Activated T-helper 17 cell treated with anti-CD3 and anti-CD28 coated beads, Interleukin-2, amount 50 U/mL, for 72 hours (primary cell): ENCODE measurements around the gene SEZ6L2. TPM values are rescaled to one million over a fixed set of nuclear protein-coding genes. Genes with fewer than 3 reads are reported as not detected.
"Not testable (repeated sequence)": the region's sequence is repeated elsewhere in the genome, so short reads cannot be mapped to it uniquely, and the experiment has no call there.

Source experiments
- ATAC-seq: fragments of 150-1000 bp; cut with Tn5 transposase; replicated peaks from 2 replicates; pipeline ENCODE4 v1.10.0; 2021; ENCODE audit warnings: mild to moderate bottlenecking, moderate library complexity
- H3K27ac Mint-ChIP-seq: one replicate; pipeline ENCODE4 v1.8.0; 2022; ENCODE audit warnings: mixed read lengths
- H3K27me3 Mint-ChIP-seq: one replicate; pipeline ENCODE4 v1.8.0; 2022; ENCODE audit warnings: mixed read lengths
- H3K36me3 Mint-ChIP-seq: one replicate; pipeline ENCODE4 v1.8.0; 2022; ENCODE audit warnings: low read depth, mild to moderate bottlenecking, mixed read lengths
- H3K4me1 Mint-ChIP-seq: one replicate; pipeline ENCODE4 v1.8.0; 2022; ENCODE audit warnings: mixed read lengths
- H3K4me3 Mint-ChIP-seq: one replicate; pipeline ENCODE4 v1.8.0; 2022; ENCODE audit warnings: mild to moderate bottlenecking, mixed read lengths
- H3K9me3 Mint-ChIP-seq: one replicate; pipeline ENCODE4 v1.8.0; 2022; ENCODE audit warnings: mixed read lengths
- total RNA-seq, 2 donors: library from RNA; stranded (reverse); gene quantifications; one replicate each; pipeline ENCODE4 v1.2.3, GENCODE V29; 2022

SEZ6L2 gene
- total RNA-seq, 2 donors from 2014 or later, result 0.56 TPM; not detected in 1

DNA sequence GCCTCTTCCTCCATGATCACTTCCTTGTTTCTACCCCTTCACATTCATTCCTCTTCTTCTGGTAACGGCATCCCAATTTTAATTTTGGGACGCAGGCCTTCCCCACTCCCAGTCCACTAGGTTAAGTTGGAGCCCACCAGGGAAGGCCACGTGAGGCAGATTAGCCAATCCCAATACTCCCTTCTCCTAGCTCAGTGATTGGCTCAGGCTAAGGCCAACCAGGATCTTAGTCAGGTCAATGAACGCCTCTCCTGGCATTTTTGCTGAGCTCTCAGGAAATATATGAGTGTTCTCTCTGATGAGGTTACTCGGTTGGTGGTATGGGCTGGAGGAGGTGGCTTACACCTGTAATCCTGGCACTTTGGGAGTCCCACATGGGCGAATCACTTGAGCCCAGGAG is 15.4 kb downstream of the SEZ6L2 start:
- H3K27ac Mint-ChIP-seq, result no peak overlapping the region
- H3K36me3 Mint-ChIP-seq, result no peaks in the 10 kb centered on the region
- no peaks in the 10 kb centered on the region for H3K9me3 Mint-ChIP-seq
- ATAC-seq, result no peak
- no peaks in the 10 kb centered on the region for H3K4me1 Mint-ChIP-seq
- no peak overlapping the region for H3K4me3 Mint-ChIP-seq
- H3K27me3 Mint-ChIP-seq, result peaks cover 19% of the 10 kb centered on the region

GRCh38 chr16:29881050-29881449 is 18.3 kb downstream of the SEZ6L2 start:
- H3K9me3 Mint-ChIP-seq, result no peaks in the 10 kb centered on the region
- no peak overlapping the region for H3K4me3 Mint-ChIP-seq
- no peaks in the 10 kb centered on the region for H3K36me3 Mint-ChIP-seq
- no peak for ATAC-seq
- H3K4me1 Mint-ChIP-seq, result peaks cover 8% of the 10 kb centered on the region
- H3K27me3 Mint-ChIP-seq, result peaks cover 27% of the 10 kb centered on the region
- H3K27ac Mint-ChIP-seq, result no peak overlapping the region

GRCh38 chr16:29878172-29878571 is 21.2 kb downstream of the SEZ6L2 start:
- Mint-ChIP-seq H3K4me3 (peak overlapping the region; percentile 57), H3K4me1 (peaks cover 11% of the 10 kb centered on the region), H3K27me3 (peaks cover 21% of the 10 kb centered on the region), H3K27ac (no peak overlapping the region), H3K9me3 (no peaks in the 10 kb centered on the region), H3K36me3 (no peaks in the 10 kb centered on the region)
- no peak for ATAC-seq

GRCh38 chr16:29877266-29877961 is 21.9 kb downstream of the SEZ6L2 start:
- Mint-ChIP-seq H3K4me3 (peak overlapping the region; percentile 57), H3K27ac (no peak overlapping the region), H3K36me3 (no peaks in the 10 kb centered on the region), H3K27me3 (peaks cover 17% of the 10 kb centered on the region), H3K4me1 (peaks cover 11% of the 10 kb centered on the region), H3K9me3 (no peaks in the 10 kb centered on the region)
- ATAC-seq, result peak; percentile 92

GRCh38 chr16:29876594-29877249 is 22.6 kb downstream of the SEZ6L2 start:
- H3K9me3 Mint-ChIP-seq, result no peaks in the 10 kb centered on the region
- ATAC-seq, result peak; percentile 46
- peak overlapping the region; percentile 57 for H3K4me3 Mint-ChIP-seq
- H3K27me3 Mint-ChIP-seq, result peaks cover 17% of the 10 kb centered on the region
- no peak overlapping the region for H3K27ac Mint-ChIP-seq
- H3K36me3 Mint-ChIP-seq, result no peaks in the 10 kb centered on the region
- H3K4me1 Mint-ChIP-seq, result peaks cover 11% of the 10 kb centered on the region

- H3K9me3 Mint-ChIP-seq, result no peaks in the 10 kb centered on the region
- peaks cover 11% of the 10 kb centered on the region for H3K4me1 Mint-ChIP-seq
- no peaks in the 10 kb centered on the region for H3K36me3 Mint-ChIP-seq
- H3K27me3 Mint-ChIP-seq, result peaks cover 17% of the 10 kb centered on the region
- H3K27ac Mint-ChIP-seq, result no peak overlapping the region
- peak overlapping the region; percentile 57 for H3K4me3 Mint-ChIP-seq
- no peak for ATAC-seq
Measured at GRCh38 chr16:29876217-29876593, 23.1 kb downstream of the SEZ6L2 start.

DNA sequence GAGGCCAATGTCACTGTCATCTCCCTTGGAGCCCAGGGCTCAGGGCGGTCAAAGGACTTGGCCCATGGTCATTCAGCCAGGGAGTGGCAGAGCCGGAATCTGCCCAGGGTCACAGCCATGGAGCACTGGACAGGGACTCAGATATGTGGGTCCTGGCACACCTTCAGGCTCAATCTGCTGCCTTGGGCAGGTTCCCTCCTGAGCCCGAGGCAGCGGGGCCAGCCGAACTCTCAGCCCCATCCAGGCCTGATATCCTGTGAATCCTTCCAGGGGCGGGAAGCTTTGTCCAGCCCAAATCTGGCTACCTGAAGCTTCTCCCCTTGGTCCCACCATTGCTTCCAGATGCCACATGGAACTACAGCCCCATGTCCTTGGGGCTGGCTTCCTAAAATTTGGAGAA is 24.1 kb downstream of the SEZ6L2 start:
- Mint-ChIP-seq H3K4me1 (peaks cover 11% of the 10 kb centered on the region), H3K9me3 (no peaks in the 10 kb centered on the region), H3K27me3 (peaks cover 17% of the 10 kb centered on the region), H3K36me3 (no peaks in the 10 kb centered on the region), H3K4me3 (no peak overlapping the region), H3K27ac (no peak overlapping the region)
- no peak for ATAC-seq

GRCh38 chr16:29873319-29873718 is 26.0 kb downstream of the SEZ6L2 start:
- Mint-ChIP-seq H3K4me3 (no peak overlapping the region), H3K36me3 (no peaks in the 10 kb centered on the region), H3K27me3 (peaks cover 11% of the 10 kb centered on the region), H3K9me3 (no peaks in the 10 kb centered on the region), H3K4me1 (peaks cover 11% of the 10 kb centered on the region), H3K27ac (no peak overlapping the region)
- no peak for ATAC-seq

GRCh38 chr16:29871822-29872546 is 27.4 kb downstream of the SEZ6L2 start:
- Mint-ChIP-seq H3K9me3 (no peaks in the 10 kb centered on the region), H3K27ac (no peak overlapping the region), H3K36me3 (no peaks in the 10 kb centered on the region), H3K27me3 (peaks cover 5% of the 10 kb centered on the region), H3K4me1 (peaks cover 4% of the 10 kb centered on the region), H3K4me3 (no peak overlapping the region)
- ATAC-seq, result no peak

DNA sequence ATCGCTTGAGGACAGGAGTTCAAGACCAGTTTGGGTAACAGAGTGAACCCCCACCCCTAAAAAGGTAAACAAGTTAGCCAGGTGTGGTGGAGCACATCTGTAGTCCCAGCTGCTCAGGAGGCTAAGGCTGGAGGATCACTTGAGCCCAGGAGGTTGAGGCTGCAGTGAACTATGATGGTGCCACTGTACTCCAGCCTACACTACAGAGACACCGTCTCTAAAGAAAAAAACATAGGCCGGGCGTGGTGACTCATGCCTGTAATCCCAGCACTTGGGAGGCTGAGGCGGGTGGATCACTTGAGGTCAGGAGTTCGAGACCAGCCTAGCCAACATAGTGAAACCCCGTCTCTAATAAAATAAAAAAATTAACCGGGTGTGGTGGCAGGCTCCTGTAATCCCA is 30.3 kb downstream of the SEZ6L2 start:
- not testable (repeated sequence) for H3K4me3 Mint-ChIP-seq, H3K36me3 Mint-ChIP-seq, ATAC-seq, H3K4me1 Mint-ChIP-seq, H3K9me3 Mint-ChIP-seq, H3K27me3 Mint-ChIP-seq, H3K27ac Mint-ChIP-seq

GRCh38 chr16:29868396-29869009 is 30.8 kb downstream of the SEZ6L2 start:
- no peaks in the 10 kb centered on the region for H3K36me3 Mint-ChIP-seq
- H3K27me3 Mint-ChIP-seq, result no peaks in the 10 kb centered on the region
- no peak overlapping the region for H3K4me3 Mint-ChIP-seq
- H3K4me1 Mint-ChIP-seq, result no peaks in the 10 kb centered on the region
- ATAC-seq, result no peak
- no peak overlapping the region for H3K27ac Mint-ChIP-seq
- H3K9me3 Mint-ChIP-seq, result no peaks in the 10 kb centered on the region

DNA sequence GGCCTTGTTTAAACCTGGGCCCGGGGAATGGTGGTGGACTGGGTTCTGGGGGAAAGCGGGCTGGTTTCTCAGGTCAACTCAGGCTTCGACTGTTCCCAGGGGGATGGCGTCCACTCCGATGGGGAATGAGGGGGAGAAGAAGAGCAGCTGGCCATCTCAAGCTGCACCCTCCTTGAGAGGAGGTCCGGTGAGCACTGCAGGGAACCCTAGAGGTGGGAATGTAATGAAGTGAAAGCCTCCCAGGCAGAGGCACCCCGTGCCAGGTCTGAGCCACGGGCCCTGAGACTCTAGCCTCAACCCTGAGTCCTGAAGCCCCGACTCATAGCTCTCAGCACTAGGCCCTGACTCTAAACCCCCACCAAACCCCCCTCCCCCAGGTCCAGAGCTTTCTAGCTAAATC is 35.1 kb downstream of the SEZ6L2 start:
- Mint-ChIP-seq H3K4me3 (peak overlapping the region; percentile 97), H3K27ac (no peak overlapping the region), H3K9me3 (no peaks in the 10 kb centered on the region), H3K27me3 (no peaks in the 10 kb centered on the region), H3K4me1 (peaks cover 6% of the 10 kb centered on the region), H3K36me3 (peaks cover 24% of the 10 kb centered on the region)
- no peak for ATAC-seq

GRCh38 chr16:29863669-29863984 is 35.7 kb downstream of the SEZ6L2 start:
- peak overlapping the region; percentile 97 for H3K4me3 Mint-ChIP-seq
- no peak for ATAC-seq
- peak overlapping the region; percentile 97 for H3K27ac Mint-ChIP-seq
- peaks cover 6% of the 10 kb centered on the region for H3K4me1 Mint-ChIP-seq
- no peaks in the 10 kb centered on the region for H3K27me3 Mint-ChIP-seq
- H3K9me3 Mint-ChIP-seq, result no peaks in the 10 kb centered on the region
- H3K36me3 Mint-ChIP-seq, result peaks cover 30% of the 10 kb centered on the region

GRCh38 chr16:29862884-29863668 is 36.3 kb downstream of the SEZ6L2 start, which contains the start of gene CDIPT:
TSS of gene CDIPT (minus strand) at chr16:29863226. CDS start at chr16:29862857, 369 bp downstream.
- Mint-ChIP-seq H3K36me3 (peaks cover 36% of the 10 kb centered on the region), H3K9me3 (no peaks in the 10 kb centered on the region), H3K27me3 (no peaks in the 10 kb centered on the region), H3K27ac (peak within 1 kb of the TSS; percentile 97), H3K4me1 (peaks cover 6% of the 10 kb centered on the region), H3K4me3 (peak within 1 kb of the TSS; percentile 97)
- ATAC-seq, result peak; percentile 98
